Common myeloid progenitor, CD34-positive (primary cell): Measurements from ENCODE around the gene HDAC4.

Experiments
- CTCF ChIA-PET: fragments of 350-600 bp; sonication (Branson Sonifier 250); formaldehyde crosslinking; loops from one replicate; lab custom pipeline; 2021; ENCODE audit warnings: antibody characterized with exemption; lab: Charles Lee
- POLR2A ChIA-PET: fragments of 350-600 bp; sonication (Branson Sonifier 250); formaldehyde crosslinking; loops from one replicate; lab custom pipeline; 2021; ENCODE audit warnings: antibody characterized with exemption; lab: Charles Lee
- DNase-seq, 3 donors: peaks; one replicate each; pipeline versions ENCODE4 v3.0.0 to v3.0.0-alpha.2; 2013
- H3K27ac ChIP-seq, 2 experiments: 1 replicate in 1 of 2; 2 replicates in 1 of 2; pipeline ENCODE4 v1.7.0; 2013; ENCODE audit warnings: inconsistent platforms in 2 of 2, low read length in 2 of 2, mild to moderate bottlenecking in 2 of 2, low read depth in 1 of 2, moderate library complexity in 1 of 2; ENCODE audit not compliant: severe bottlenecking in 2 of 2, insufficient read depth in 1 of 2, poor library complexity in 1 of 2
- H3K27me3 ChIP-seq, 5 experiments: replicated peaks in 2 of 5; 1 replicate in 3 of 5; 2 replicates in 2 of 5; pipeline versions ENCODE4 v1.6.1 to v1.7.0; 2013; ENCODE audit warnings: low read length in 4 of 5, mild to moderate bottlenecking in 2 of 5, moderate library complexity in 2 of 5, inconsistent platforms in 1 of 5; ENCODE audit not compliant: insufficient read depth in 5 of 5, control insufficient read depth in 4 of 5
- H3K36me3 ChIP-seq, 4 experiments: 1 replicate in 2 of 4; 2 replicates in 2 of 4; pipeline versions ENCODE4 v1.6.1 to v1.7.0; 2013; ENCODE audit warnings: low read length in 3 of 4, control low read depth in 1 of 4, mild to moderate bottlenecking in 1 of 4; ENCODE audit not compliant: control insufficient read depth in 4 of 4, insufficient read depth in 4 of 4
- H3K4me1 ChIP-seq, 4 experiments: 1 replicate in 3 of 4; 2 replicates in 1 of 4; pipeline versions ENCODE4 v1.6.1 to v1.7.1; 2013; ENCODE audit warnings: low read length in 3 of 4, mild to moderate bottlenecking in 3 of 4, control low read depth in 1 of 4, inconsistent platforms in 1 of 4, moderate library complexity in 1 of 4; ENCODE audit not compliant: control insufficient read depth in 4 of 4, insufficient read depth in 4 of 4; ENCODE audit errors: control extremely low read depth in 1 of 4
- H3K4me3 ChIP-seq, 7 experiments: 1 replicate in 4 of 7; 2 replicates in 3 of 7; pipeline versions ENCODE4 v1.5.1 to v1.7.0; 2013; ENCODE audit warnings: mild to moderate bottlenecking in 7 of 7, low read length in 6 of 7, moderate library complexity in 6 of 7, inconsistent platforms in 2 of 7, low read depth in 2 of 7, control low read depth in 1 of 7; ENCODE audit not compliant: insufficient read depth in 4 of 7, control insufficient read depth in 1 of 7; ENCODE audit errors: extremely low read depth in 1 of 7
- H3K9me3 ChIP-seq, 5 experiments: 1 replicate in 4 of 5; 2 replicates in 1 of 5; pipeline versions ENCODE4 v1.6.1 to v1.7.1; 2013; ENCODE audit warnings: low read length in 4 of 5, mild to moderate bottlenecking in 2 of 5, inconsistent platforms in 1 of 5, low read depth in 1 of 5, moderate library complexity in 1 of 5; ENCODE audit not compliant: control insufficient read depth in 4 of 5, insufficient read depth in 2 of 5; ENCODE audit errors: control extremely low read depth in 1 of 5
- WGBS: methylation state at CpG from one replicate; pipeline ENCODE4 v1.1.5; 2013; ENCODE audit not compliant: insufficient coverage; 5-methylcytosine and 5-hydroxymethylcytosine counted together

Gene HDAC4

DNA sequence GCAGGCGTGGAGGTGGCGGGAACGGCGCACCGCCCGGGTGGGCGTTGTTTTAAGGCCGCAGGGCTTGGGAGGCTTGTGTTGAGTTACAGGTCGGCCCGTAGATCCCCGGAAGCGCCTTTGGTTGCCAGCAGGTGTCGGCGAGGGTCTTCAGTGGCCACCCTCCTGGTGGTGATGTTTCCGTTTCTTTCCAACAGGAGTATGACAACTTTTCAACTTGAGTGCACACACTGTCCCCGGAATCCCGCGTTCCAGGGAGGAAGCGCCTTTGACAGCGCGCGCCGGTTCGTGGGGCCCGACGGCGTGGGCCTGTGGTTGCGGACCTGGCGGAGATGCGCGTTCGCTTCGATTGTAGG, 1.0 kb upstream of the HDAC4 start:
- H3K4me3 ChIP-seq = peak overlapping the region; percentile 59 to 94 (median 80)
- H3K36me3 ChIP-seq = no peaks in the 10 kb centered on the region
- H3K27me3 ChIP-seq = no peaks in the 10 kb centered on the region
- ChIA-PET CTCF (no interaction called here), POLR2A (interaction anchor here (1.1 kb wide), 1 partner anchor 875 kb away, joined by 4 read pairs; no protein-coding TSS in a partner anchor)
- H3K27ac ChIP-seq = peak overlapping the region; percentile 96 to 98
- peaks cover 10 to 24% (median 20%) of the 10 kb centered on the region in 4 experiments for H3K4me1 ChIP-seq
- no peak for DNase-seq
- no peaks in the 10 kb centered on the region for H3K9me3 ChIP-seq
- whole genome bisulfite sequencing = under 1% methylated on average over 30 of the region's 33 CpGs

DNA sequence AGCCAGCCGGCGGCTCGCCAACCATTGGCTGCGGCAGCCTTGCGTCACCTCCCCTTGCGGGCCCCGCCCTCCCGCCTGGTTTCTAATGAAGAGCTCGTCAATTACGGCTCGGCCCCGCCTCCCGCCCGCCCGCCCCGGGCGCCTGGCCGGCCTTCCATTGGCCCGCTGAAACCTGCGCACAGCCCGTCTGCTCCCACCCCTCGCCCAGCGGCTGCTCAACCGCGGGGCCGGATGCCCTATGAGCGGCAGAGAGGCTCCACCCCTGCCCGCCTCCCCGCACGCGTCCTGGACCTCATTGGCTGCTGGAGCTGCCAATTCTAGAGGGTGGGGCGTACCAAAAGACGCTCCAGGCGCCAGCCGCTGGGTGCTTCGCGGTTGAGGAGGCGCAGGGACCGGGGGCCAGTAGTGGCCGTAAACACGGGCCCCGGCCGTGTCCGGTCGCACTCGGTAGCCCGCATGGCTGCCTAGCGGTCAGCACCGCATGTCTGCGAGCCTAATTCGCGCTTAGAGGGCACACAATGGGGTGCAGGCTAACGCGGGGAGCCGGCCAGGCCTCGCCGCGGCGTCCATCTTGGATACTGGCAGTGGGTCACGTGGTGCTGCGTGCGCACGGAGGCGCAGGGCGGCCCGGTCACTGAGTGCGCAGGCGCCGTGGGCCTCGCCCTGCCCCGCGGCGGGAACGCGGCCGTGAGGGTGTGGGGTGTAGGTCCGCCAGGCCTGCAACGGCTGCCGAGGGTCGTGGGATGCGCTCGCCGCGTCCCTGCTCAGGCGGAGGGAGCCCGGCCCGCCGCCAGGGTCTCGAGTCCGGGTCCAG, 454 bp upstream of the HDAC4 start:
- no peaks in the 10 kb centered on the region for H3K36me3 ChIP-seq
- H3K27ac ChIP-seq = peak overlapping the region; percentile 96 to 98
- peak overlapping the region; percentile 59 to 94 (median 80) for H3K4me3 ChIP-seq
- H3K27me3 ChIP-seq = no peaks in the 10 kb centered on the region
- ChIA-PET POLR2A (interaction anchor here (1.1 kb wide), 1 partner anchor 876 kb away, joined by 4 read pairs; no protein-coding TSS in a partner anchor), CTCF (interaction anchor here (0.7 kb wide), 1 partner anchor 350 kb away, joined by 3 read pairs; no protein-coding TSS in a partner anchor)
- no peaks in the 10 kb centered on the region for H3K9me3 ChIP-seq
- peak; percentile 98 to 99 (median 99) for DNase-seq
- WGBS = under 1% methylated on average over 77 of the region's 90 CpGs
- H3K4me1 ChIP-seq = peaks cover 10 to 24% (median 20%) of the 10 kb centered on the region in 4 experiments

DNA sequence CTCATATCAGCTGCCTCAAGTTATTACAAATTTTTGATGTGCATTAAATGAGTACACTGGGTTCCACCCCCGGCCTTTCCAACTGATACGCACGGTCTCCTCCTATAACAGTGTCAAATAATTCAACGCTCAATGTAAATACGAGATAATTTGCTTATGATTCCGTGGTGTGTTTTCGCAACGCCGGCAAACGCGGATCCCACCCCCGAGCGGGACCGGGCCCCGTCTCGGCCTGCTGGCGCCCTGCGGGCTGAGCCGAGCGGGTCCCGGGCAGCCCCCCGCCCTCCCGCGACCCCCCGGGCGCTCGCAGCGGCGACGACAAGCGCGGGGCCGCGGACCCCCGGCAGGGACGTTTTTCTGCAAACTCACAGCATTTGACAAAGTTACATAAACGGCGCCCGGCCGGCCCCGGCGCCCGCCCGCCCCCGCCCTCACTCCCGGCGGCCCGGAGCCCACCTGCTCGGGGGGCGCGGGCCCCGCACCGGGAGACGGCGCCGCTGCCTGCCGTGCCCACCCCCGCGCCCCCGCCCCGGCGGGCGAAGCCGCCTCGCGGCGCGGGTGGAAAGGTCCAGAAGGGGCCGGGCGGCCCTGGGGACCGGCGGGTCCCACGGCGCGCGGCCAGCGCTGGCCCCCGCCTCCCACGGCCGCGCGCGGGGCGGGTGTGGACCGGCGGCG, 762 bp downstream of the HDAC4 start:
- ChIA-PET POLR2A (no interaction called here), CTCF (interaction anchor here (1.5 kb wide), 1 partner anchor 19 kb away, joined by 5 read pairs; no protein-coding TSS in a partner anchor)
- Histone ChIP-seq H3K27ac (peak overlapping the region in 1 of 2 experiments; percentile 54), H3K4me1 (peaks cover 10 to 24% (median 20%) of the 10 kb centered on the region in 4 experiments), H3K4me3 (peak overlapping the region; percentile 21 to 86 (median 74)), H3K9me3 (no peaks in the 10 kb centered on the region), H3K27me3 (no peaks in the 10 kb centered on the region), H3K36me3 (no peaks in the 10 kb centered on the region)
- peak in 1 of 3 donors; percentile 28 for DNase-seq
- 0% methylated on average over 60 of the region's 87 CpGs for WGBS

DNA sequence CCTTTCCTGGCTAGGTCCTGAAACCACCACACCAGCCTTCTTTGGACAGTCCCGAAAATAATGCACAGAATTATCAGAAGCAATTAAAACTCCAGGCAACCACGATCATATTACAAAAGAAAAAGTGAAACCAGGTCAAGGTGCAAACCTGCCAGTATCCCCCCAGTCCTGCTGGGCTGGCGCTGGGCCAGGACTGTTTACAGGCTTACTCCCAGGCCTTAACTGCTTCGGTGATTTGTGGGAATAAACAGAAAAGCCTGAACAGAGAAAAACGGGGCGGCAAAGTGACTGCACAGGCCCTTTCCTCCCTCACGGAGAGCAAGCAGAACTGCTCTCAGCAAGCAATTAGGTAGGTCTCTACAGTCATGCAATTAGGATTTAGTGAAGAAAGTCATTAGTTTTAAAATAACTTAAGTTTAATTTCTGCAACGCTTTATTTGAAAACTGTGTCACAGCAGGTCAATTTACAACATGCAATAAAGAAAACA, 1.3 kb downstream of the HDAC4 start:
- POLR2A ChIA-PET = no interaction called here
- 4% methylated on average over 5 of the region's 8 CpGs for WGBS
- no peaks in the 10 kb centered on the region for H3K9me3 ChIP-seq
- H3K4me1 ChIP-seq = peaks cover 10 to 24% (median 20%) of the 10 kb centered on the region in 4 experiments
- H3K27me3 ChIP-seq = no peaks in the 10 kb centered on the region
- DNase-seq = peak; percentile 49 to 70 (median 67)
- peak overlapping the region in 1 of 2 experiments; percentile 54 for H3K27ac ChIP-seq
- CTCF ChIA-PET = interaction anchor here (0.9 to 1.5 kb wide), 3 partner anchors 10 to 126 kb away, joined by 3 to 5 read pairs (median 3); no protein-coding TSS in a partner anchor
- peak overlapping the region; percentile 18 to 86 (median 74) for H3K4me3 ChIP-seq
- H3K36me3 ChIP-seq = no peaks in the 10 kb centered on the region

DNA sequence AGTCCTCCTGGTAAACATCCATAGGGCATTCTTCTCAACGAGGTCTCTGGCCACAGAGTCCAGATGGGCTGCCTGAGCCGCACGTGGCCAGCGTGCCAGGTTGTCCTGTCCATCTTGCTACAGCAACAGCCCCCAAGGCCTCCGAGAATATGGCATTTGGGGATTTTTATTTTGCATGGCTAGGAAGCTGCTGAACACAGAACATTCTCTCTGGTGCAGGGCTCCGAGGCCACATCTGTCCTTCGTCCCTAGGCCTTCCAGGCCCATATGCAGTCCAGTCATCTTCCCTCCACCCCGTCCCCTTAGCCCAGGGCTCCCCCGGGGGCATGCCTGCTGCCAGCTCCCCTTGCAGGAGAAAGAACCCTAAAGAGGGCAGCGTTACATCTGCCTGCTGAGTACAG, 2.3 kb downstream of the HDAC4 start:
- peaks cover 10 to 24% (median 20%) of the 10 kb centered on the region in 4 experiments for H3K4me1 ChIP-seq
- WGBS = 93% methylated on average over 7 of the region's 10 CpGs
- ChIA-PET CTCF (interaction anchor here (0.6 to 1.5 kb wide), 5 partner anchors 9 to 269 kb away, joined by 3 to 5 read pairs (median 3); no protein-coding TSS in a partner anchor), POLR2A (interaction anchor here (0.6 kb wide), 1 partner anchor 454 kb away, joined by 3 read pairs; no protein-coding TSS in a partner anchor)
- H3K27me3 ChIP-seq = no peaks in the 10 kb centered on the region
- no peak overlapping the region for H3K27ac ChIP-seq
- no peaks in the 10 kb centered on the region for H3K9me3 ChIP-seq
- no peak overlapping the region for H3K4me3 ChIP-seq
- no peaks in the 10 kb centered on the region for H3K36me3 ChIP-seq
- DNase-seq = no peak

DNA sequence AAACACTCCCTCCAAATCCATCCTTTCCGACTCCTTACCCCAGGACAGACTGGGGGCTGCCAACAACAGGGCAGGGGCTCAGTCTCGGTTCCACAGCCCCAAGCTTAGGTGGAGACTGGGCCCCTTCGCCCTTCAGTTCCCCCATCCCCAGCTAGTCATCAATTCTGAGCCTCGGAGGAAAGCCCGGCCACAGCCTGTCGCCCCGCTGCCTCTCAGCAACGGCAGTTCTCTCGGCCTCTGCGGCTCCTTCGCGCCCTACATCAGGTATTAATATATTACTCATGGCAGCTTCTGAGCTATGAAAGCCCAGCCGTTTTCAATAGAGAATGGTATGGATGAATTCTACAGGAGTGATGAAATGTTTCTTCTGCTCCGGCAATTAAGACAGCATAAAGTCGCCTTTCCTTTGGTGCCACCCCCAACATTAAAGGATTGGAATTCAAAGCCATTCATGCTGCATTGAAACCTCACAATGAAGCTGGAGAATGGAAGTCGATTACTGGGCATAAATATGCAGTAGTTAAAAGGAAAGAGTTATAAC, 2.8 kb downstream of the HDAC4 start:
- Histone ChIP-seq H3K36me3 (no peaks in the 10 kb centered on the region), H3K27me3 (no peaks in the 10 kb centered on the region), H3K4me3 (no peak overlapping the region), H3K9me3 (no peaks in the 10 kb centered on the region), H3K27ac (no peak overlapping the region), H3K4me1 (peaks cover 10 to 24% (median 20%) of the 10 kb centered on the region in 4 experiments)
- ChIA-PET CTCF (interaction anchor here (0.6 to 1.9 kb wide), 3 partner anchors 17 to 270 kb away, joined by 3 to 7 read pairs (median 5); no protein-coding TSS in a partner anchor), POLR2A (no interaction called here)
- no peak for DNase-seq
- WGBS = 100% methylated on average over 14 of the region's 16 CpGs
